ENCODE results near the gene ATP6V0B.

Gene ATP6V0B

GRCh38 chr1:43974443-43975248, at the start of gene ATP6V0B:
Gene ATP6V0B (plus strand): TSS chr1:43974960. CDS start chr1:43975041, 81 bp downstream.
- peak; percentile 97 for DNase-seq (ENCODE audit: low spot score)

GRCh38 chr1:43925846-43926245, 48.9 kb upstream of the ATP6V0B start:
- no peak for DNase-seq (ENCODE audit: low spot score)

- DNase-seq (ENCODE audit: low spot score), result peak; percentile 78
Observed at GRCh38 chr1:43930168-43930948, 44.4 kb upstream of the ATP6V0B start.

GRCh38 chr1:43930949-43931275, 43.8 kb upstream of the ATP6V0B start:
- DNase-seq (ENCODE audit: low spot score), result no peak

- DNase-seq (ENCODE audit: low spot score), result no peak
Observed at GRCh38 chr1:43931711-43932660, 42.8 kb upstream of the ATP6V0B start.

- DNase-seq (ENCODE audit: low spot score), result no peak
Observed at GRCh38 chr1:43932786-43933385, 41.9 kb upstream of the ATP6V0B start.

GRCh38 chr1:43933386-43934100, 41.2 kb upstream of the ATP6V0B start, which contains the start of gene ARTN:
Gene ARTN (plus strand): TSS chr1:43933801. CDS start chr1:43935657, 1,856 bp downstream.
- no peak for DNase-seq (ENCODE audit: low spot score)

GRCh38 chr1:43934101-43934985, 40.4 kb upstream of the ATP6V0B start:
- peak; percentile 96 for DNase-seq (ENCODE audit: low spot score)

GRCh38 chr1:43934986-43935324, 39.8 kb upstream of the ATP6V0B start:
- DNase-seq (ENCODE audit: low spot score), result peak; percentile 42

- peak; percentile 51 for DNase-seq (ENCODE audit: low spot score)
Observed at GRCh38 chr1:43935711-43936427, 38.9 kb upstream of the ATP6V0B start.

- DNase-seq (ENCODE audit: low spot score), result peak; percentile 92
Observed at GRCh38 chr1:43936431-43937151, 38.2 kb upstream of the ATP6V0B start.

- no peak for DNase-seq (ENCODE audit: low spot score)
Observed at GRCh38 chr1:43937179-43937865, 37.4 kb upstream of the ATP6V0B start.

- DNase-seq (ENCODE audit: low spot score), result no peak
Observed at GRCh38 chr1:43938383-43938782, 36.4 kb upstream of the ATP6V0B start.

- DNase-seq (ENCODE audit: low spot score), result no peak
Observed at GRCh38 chr1:43938892-43939587, 35.7 kb upstream of the ATP6V0B start.

- DNase-seq (ENCODE audit: low spot score), result no peak
Observed at GRCh38 chr1:43942411-43942810, 32.3 kb upstream of the ATP6V0B start.

- no peak for DNase-seq (ENCODE audit: low spot score)
Observed at GRCh38 chr1:43944860-43945259, 29.9 kb upstream of the ATP6V0B start.

- DNase-seq (ENCODE audit: low spot score), result no peak
Observed at GRCh38 chr1:43945674-43946235, 29.0 kb upstream of the ATP6V0B start.
